ENCODE results near the gene RABGAP1L. TPM values are rescaled to one million over a fixed set of nuclear protein-coding genes. Genes with fewer than 3 reads are reported as not detected.

RABGAP1L gene
- total and polyA plus RNA-seq, 2 donors (not counting 3 experiments of a cell fraction or from before 2014, with no cell fraction given), result 6.4 to 22.2 TPM

- no peaks in the 10 kb centered on the region for H3K27me3 ChIP-seq (ENCODE audit: control insufficient read depth in 2 of 2, insufficient read depth in 2 of 2, low read length in 2 of 2)
- H2AFZ ChIP-seq (ENCODE audit: low read depth, low read length), result no peak overlapping the region
- H3K9ac ChIP-seq (replicated peaks; ENCODE audit: extremely low read depth, insufficient read depth, low read length), result no peak overlapping the region
- no peak overlapping the region for H3K27ac ChIP-seq (ENCODE audit: insufficient read depth, low read depth, low read length)
- dilution Hi-C loops (cut with MboI; ENCODE audit: extremely low pct_ligation_motif_present, low sequenced_read_pairs), result loop anchor here (10.0 kb wide), 1 partner anchor 458 kb away; no protein-coding TSS in a partner anchor
- no peaks in the 10 kb centered on the region for H3K9me3 ChIP-seq (replicated peaks; ENCODE audit: control insufficient read depth, insufficient read depth, low read length)
- intact Hi-C loops (cut with micrococcal nuclease), result no loop called here
- H3K4me3 ChIP-seq (replicated peaks in 1 of 3; ENCODE audit: insufficient read depth in 1 of 3, low read depth in 1 of 3, low read length in 3 of 3), result no peak overlapping the region
- POLR2A ChIA-PET, result no interaction called here
- H3K4me1 ChIP-seq (ENCODE audit: control insufficient read depth, extremely low read depth, insufficient read depth, low read length), result no peaks in the 10 kb centered on the region
- no peak for FAIRE-seq
- H3K9me1 ChIP-seq (replicated peaks; ENCODE audit: control insufficient read depth, extremely low read depth, insufficient read depth, low read length), result no peaks in the 10 kb centered on the region
- DNase-seq (ENCODE audit: low read depth, low spot score), result no peak
- no peak overlapping the region for H3K4me2 ChIP-seq (ENCODE audit: insufficient read depth, low read length)
- BruUV-seq (replicated peaks), result no TSS peak
- CTCF ChIA-PET, result interaction anchor here (0.8 to 2.4 kb wide), 3 partner anchors 460 to 481 kb away, joined by 3 to 17 read pairs (median 6); no protein-coding TSS in a partner anchor
- TF ChIP-seq EZH2 (IDR thresholded peaks at IDR 0.05; ENCODE audit: borderline replicate concordance, low read depth, low read length, severe bottlenecking), result no peak
- TF ChIP-seq FOS (IDR thresholded peaks at IDR 0.05; ENCODE audit: borderline replicate concordance, insufficient read depth, low read length), result no peak
- no peak for TF ChIP-seq GATA2 (IDR thresholded peaks at IDR 0.05; ENCODE audit: insufficient read depth, insufficient read length, low read depth, low read length)
- no peak for TF ChIP-seq POLR2AphosphoS5 (IDR thresholded peaks at IDR 0.05; ENCODE audit: insufficient read depth, low read depth, low read length)
- no peak for TF ChIP-seq MAX (IDR thresholded peaks at IDR 0.05; ENCODE audit: insufficient read depth, insufficient read length)
- no peak for TF ChIP-seq MYC (IDR thresholded peaks at IDR 0.05; ENCODE audit: low read depth, low read length)
- no peak for TF ChIP-seq JUN (IDR thresholded peaks at IDR 0.05; ENCODE audit: borderline replicate concordance, insufficient read depth, insufficient read length, low read depth)
- TF ChIP-seq POLR2A (IDR thresholded peaks at IDR 0.05; ENCODE audit: low read depth, low read length), result no peak
- TF ChIP-seq CTCF (IDR thresholded peaks at IDR 0.05; ENCODE audit: extremely low read depth in 1 of 2, insufficient read depth in 1 of 2, low read depth in 1 of 2, low read length in 2 of 2), result no peak
- no peaks in the 10 kb centered on the region for H4K20me1 ChIP-seq (replicated peaks; ENCODE audit: control insufficient read depth, extremely low read depth, insufficient read depth, low read length)
- H3K79me2 ChIP-seq (ENCODE audit: control insufficient read depth, insufficient read depth, low read length), result no peaks in the 10 kb centered on the region
- no peaks in the 10 kb centered on the region for H3K36me3 ChIP-seq (ENCODE audit: control insufficient read depth in 2 of 2, extremely low read depth in 1 of 2, insufficient read depth in 2 of 2, low read length in 2 of 2)
Measured at GRCh38 chr1:174266476-174266875, 107.2 kb downstream of the RABGAP1L start.

Measured in endothelial cell of umbilical vein (primary cell).